NB4 (cell line): ENCODE measurements around the gene DICER1.

Experiments used
- MYC ChIP-seq: IDR thresholded peaks from 2 replicates; pipeline ENCODE4 v1.6.1; 2011; ENCODE audit warnings: low read depth, low read length
- POLR2A ChIP-seq: IDR thresholded peaks from 2 replicates; pipeline ENCODE4 v1.6.1; 2011; ENCODE audit warnings: mild to moderate bottlenecking; ENCODE audit not compliant: insufficient read length; ENCODE audit errors: extremely low read depth
- TF ChIP-seq, protein P1 (sequence below): IDR thresholded peaks from one replicate; pipeline ENCODE4 v1.5.1; 2012; ENCODE audit warnings: low read depth, low read length
- TF ChIP-seq, protein P2 (sequence below): IDR thresholded peaks from 2 replicates; pipeline ENCODE4 v1.6.1; 2011; ENCODE audit warnings: low read depth, low read length

DNA sequence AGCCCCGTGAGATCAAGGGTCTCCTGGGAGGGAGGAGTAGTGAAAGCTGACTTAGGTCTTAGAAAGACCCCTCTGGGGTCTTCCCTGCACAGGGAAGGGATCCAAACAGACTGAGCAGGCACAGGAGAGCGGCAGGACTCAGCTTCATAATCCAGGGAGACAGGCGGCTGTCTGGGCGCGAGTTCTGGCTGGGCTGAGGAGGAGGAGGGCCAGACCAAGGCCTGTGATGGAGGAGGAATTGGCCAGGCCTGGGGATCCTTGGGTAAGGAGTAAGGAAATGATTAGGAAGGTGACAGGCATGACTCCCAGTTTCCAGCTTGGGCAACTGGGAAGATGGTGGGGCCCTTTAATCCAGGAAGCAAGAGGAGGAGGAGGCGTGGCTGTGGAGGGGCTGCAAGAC lies 93.1 kb downstream of the DICER1 start:
- TF ChIP-seq, protein P1, sequence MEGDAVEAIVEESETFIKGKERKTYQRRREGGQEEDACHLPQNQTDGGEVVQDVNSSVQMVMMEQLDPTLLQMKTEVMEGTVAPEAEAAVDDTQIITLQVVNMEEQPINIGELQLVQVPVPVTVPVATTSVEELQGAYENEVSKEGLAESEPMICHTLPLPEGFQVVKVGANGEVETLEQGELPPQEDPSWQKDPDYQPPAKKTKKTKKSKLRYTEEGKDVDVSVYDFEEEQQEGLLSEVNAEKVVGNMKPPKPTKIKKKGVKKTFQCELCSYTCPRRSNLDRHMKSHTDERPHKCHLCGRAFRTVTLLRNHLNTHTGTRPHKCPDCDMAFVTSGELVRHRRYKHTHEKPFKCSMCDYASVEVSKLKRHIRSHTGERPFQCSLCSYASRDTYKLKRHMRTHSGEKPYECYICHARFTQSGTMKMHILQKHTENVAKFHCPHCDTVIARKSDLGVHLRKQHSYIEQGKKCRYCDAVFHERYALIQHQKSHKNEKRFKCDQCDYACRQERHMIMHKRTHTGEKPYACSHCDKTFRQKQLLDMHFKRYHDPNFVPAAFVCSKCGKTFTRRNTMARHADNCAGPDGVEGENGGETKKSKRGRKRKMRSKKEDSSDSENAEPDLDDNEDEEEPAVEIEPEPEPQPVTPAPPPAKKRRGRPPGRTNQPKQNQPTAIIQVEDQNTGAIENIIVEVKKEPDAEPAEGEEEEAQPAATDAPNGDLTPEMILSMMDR: no peak
- TF ChIP-seq MYC: no peak
- no peak for TF ChIP-seq POLR2A
- TF ChIP-seq, protein P2, sequence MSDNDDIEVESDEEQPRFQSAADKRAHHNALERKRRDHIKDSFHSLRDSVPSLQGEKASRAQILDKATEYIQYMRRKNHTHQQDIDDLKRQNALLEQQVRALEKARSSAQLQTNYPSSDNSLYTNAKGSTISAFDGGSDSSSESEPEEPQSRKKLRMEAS: no peak
